Upper lobe of left lung (tissue), 6 donors: ENCODE measurements around the gene TMED4. TPM values are rescaled to one million over a fixed set of nuclear protein-coding genes. Genes with fewer than 3 reads are reported as not detected.

Source experiments
- ATAC-seq, 2 donors: fragments of 200-7000 bp; cut with Tn5 transposase; one replicate each; pipeline ENCODE4 v1.9.1; 2022; ENCODE audit warnings: mild to moderate bottlenecking in 2 of 2, moderate library complexity in 2 of 2; ENCODE audit not compliant: low FRiP score in 2 of 2
- DNase-seq, 2 donors: peaks; one replicate each; pipeline ENCODE4 v3.0.0-alpha.2; 2019 to 2020
- H3K27ac ChIP-seq, 4 donors: fragments of 200-600 bp; sonication (generic); one replicate each; pipeline ENCODE4 v1.5.1; 2016 to 2019
- H3K27me3 ChIP-seq, 4 donors: fragments of 200-600 bp; sonication (generic); one replicate each; pipeline ENCODE4 v1.5.1; 2017 to 2019
- H3K36me3 ChIP-seq, 4 donors: fragments of 200-600 bp; sonication (generic); one replicate each; pipeline ENCODE4 v1.5.1; 2016 to 2019
- H3K4me1 ChIP-seq, 4 donors: fragments of 200-600 bp; sonication (generic); one replicate each; pipeline ENCODE4 v1.5.1; 2018 to 2019
- H3K4me3 ChIP-seq, 4 donors: fragments of 200-600 bp; sonication (generic); one replicate each; pipeline ENCODE4 v1.5.1; 2017 to 2019; ENCODE audit warnings: mild to moderate bottlenecking in 2 of 4, moderate library complexity in 1 of 4
- H3K9me3 ChIP-seq, 4 donors: fragments of 200-600 bp; sonication (generic); one replicate each; pipeline ENCODE4 v1.5.1; 2018 to 2019
- CTCF ChIP-seq, 6 experiments: fragments of 450-650 bp in 4 of 6; fragments of 200-600 bp in 2 of 6; sonication (generic) in 2 of 6; IDR thresholded peaks; one replicate each; pipeline ENCODE4 v1.5.1; 2016 to 2019; ENCODE audit warnings: antibody characterized with exemption in 6 of 6
- EP300 ChIP-seq, 4 donors: sonication (generic); formaldehyde crosslinking; IDR thresholded peaks; one replicate each; pipeline ENCODE4 v1.5.1; 2017; ENCODE audit warnings: antibody characterized with exemption in 4 of 4, control low read depth in 2 of 4
- POLR2A ChIP-seq, 4 donors: fragments of 450-650 bp; IDR thresholded peaks; one replicate each; pipeline ENCODE4 v1.5.1; 2016 to 2017; ENCODE audit warnings: antibody characterized with exemption in 4 of 4, mild to moderate bottlenecking in 2 of 4
- POLR2AphosphoS5 ChIP-seq, 2 donors: sonication (generic); formaldehyde crosslinking; IDR thresholded peaks; one replicate each; pipeline ENCODE4 v1.5.1; 2017; ENCODE audit warnings: antibody characterized with exemption in 2 of 2
- WGBS, 2 donors: methylation state at CpG; one replicate each; pipeline ENCODE4 v1.1.5; 2017 to 2018; 5-methylcytosine and 5-hydroxymethylcytosine counted together
- total RNA-seq, 6 donors: library from RNA; depleted of rRNA in 4 of 6; stranded (reverse); fragments of >200 nt in 4 of 6; gene quantifications; one replicate each; pipeline versions ENCODE4 v1.1.0 to v1.2.1, GENCODE V29; 2016 to 2021
- donor health status: DM: no; HTN: no; CAD: no; lungs with moderate emphysema.
- donor health status: DM: no; HTN: yes; CAD: no; lungs with severe emphysema.

The TMED4 gene
- total RNA-seq, 6 donors from 2014 or later, result 78.8 to 205 (median 126) TPM

DNA sequence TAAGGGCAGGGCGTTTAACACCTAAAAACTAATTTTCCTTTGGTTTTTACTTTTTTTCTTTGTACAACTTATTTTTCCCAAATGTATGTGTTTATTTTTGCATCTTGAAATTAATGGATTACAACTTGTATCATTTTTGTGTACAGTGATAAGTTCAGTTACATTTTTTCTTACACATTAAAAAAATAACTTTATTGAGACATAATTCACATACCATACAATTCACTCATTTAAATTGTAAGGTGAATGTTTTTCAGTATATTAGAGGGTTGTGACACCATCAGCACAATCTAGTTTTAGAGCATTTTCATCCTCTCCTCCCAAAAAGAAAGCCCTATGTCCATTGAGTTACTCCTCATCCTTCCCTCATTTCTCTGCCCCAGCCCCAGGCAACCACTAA lies 36.0 kb upstream of the TMED4 start:
- Histone ChIP-seq H3K4me3 (no peak overlapping the region), H3K36me3 (no peaks in the 10 kb centered on the region), H3K4me1 (peaks cover 48 to 66% (median 56%) of the 10 kb centered on the region in 4 donors), H3K27ac (peak overlapping the region in 1 of 4 donors; percentile 59), H3K9me3 (no peaks in the 10 kb centered on the region), H3K27me3 (no peaks in the 10 kb centered on the region)
- WGBS, 2 donors, result 94 to 97% methylated on average over 1 of the region's 1 CpG
- no peak for ATAC-seq
- TF ChIP-seq EP300 (IDR thresholded peaks at IDR 0.05), result no peak
- TF ChIP-seq POLR2AphosphoS5 (IDR thresholded peaks at IDR 0.05), result no peak
- no peak for TF ChIP-seq CTCF (IDR thresholded peaks at IDR 0.05)
- TF ChIP-seq POLR2A (IDR thresholded peaks at IDR 0.05), result no peak
- DNase-seq, result no peak

- Histone ChIP-seq H3K9me3 (no peaks in the 10 kb centered on the region), H3K27me3 (no peaks in the 10 kb centered on the region), H3K4me1 (peaks cover 41 to 60% (median 49%) of the 10 kb centered on the region in 4 donors), H3K36me3 (no peaks in the 10 kb centered on the region), H3K4me3 (no peak overlapping the region), H3K27ac (peak overlapping the region in 1 of 4 donors; percentile 59)
- no peak for TF ChIP-seq POLR2AphosphoS5 (IDR thresholded peaks at IDR 0.05)
- TF ChIP-seq POLR2A (IDR thresholded peaks at IDR 0.05), result no peak
- TF ChIP-seq CTCF (IDR thresholded peaks at IDR 0.05), result no peak
- no peak for TF ChIP-seq EP300 (IDR thresholded peaks at IDR 0.05)
- ATAC-seq (no peak), DNase-seq (no peak)
- 82 to 89% methylated on average over 2 of the region's 2 CpGs for WGBS, 2 donors
Measured at GRCh38 chr7:44617225-44617890, 35.3 kb upstream of the TMED4 start.

- 91 to 92% methylated on average over 12 of the region's 12 CpGs for WGBS, 2 donors
- peaks cover 33 to 51% (median 41%) of the 10 kb centered on the region in 4 donors for H3K4me1 ChIP-seq
Measured at GRCh38 chr7:44616545-44616944, 34.5 kb upstream of the TMED4 start.

GRCh38 chr7:44615793-44616192 lies 33.8 kb upstream of the TMED4 start:
- no peaks in the 10 kb centered on the region for H3K27me3 ChIP-seq
- TF ChIP-seq POLR2A (IDR thresholded peaks at IDR 0.05) (no peak), POLR2AphosphoS5 (IDR thresholded peaks at IDR 0.05) (no peak), CTCF (IDR thresholded peaks at IDR 0.05) (no peak), EP300 (IDR thresholded peaks at IDR 0.05) (no peak)
- H3K27ac ChIP-seq, result peak overlapping the region; percentile 39 to 73 (median 61)
- no peaks in the 10 kb centered on the region for H3K36me3 ChIP-seq
- no peaks in the 10 kb centered on the region for H3K9me3 ChIP-seq
- no peak for ATAC-seq
- H3K4me1 ChIP-seq, result peaks cover 30 to 44% (median 36%) of the 10 kb centered on the region in 4 donors
- no peak for DNase-seq
- no peak overlapping the region for H3K4me3 ChIP-seq
- 86 to 89% methylated on average over 5 of the region's 5 CpGs for WGBS, 2 donors

More at GRCh38 chr7:44616545-44616944, 34.5 kb upstream of the TMED4 start:
- Histone ChIP-seq H3K4me3 (no peak overlapping the region), H3K36me3 (no peaks in the 10 kb centered on the region), H3K27ac (no peak overlapping the region), H3K9me3 (no peaks in the 10 kb centered on the region), H3K27me3 (no peaks in the 10 kb centered on the region)
- ATAC-seq, result no peak
- TF ChIP-seq POLR2AphosphoS5 (IDR thresholded peaks at IDR 0.05) (no peak), POLR2A (IDR thresholded peaks at IDR 0.05) (no peak), EP300 (IDR thresholded peaks at IDR 0.05) (no peak), CTCF (IDR thresholded peaks at IDR 0.05) (no peak)
- no peak for DNase-seq
